HFF-Myc (cell line): Measurements from ENCODE around the gene SENP5.

Experiments
- DNase-seq: peaks from one replicate; pipeline ENCODE4 v3.0.0-alpha.2; 2011; ENCODE audit warnings: low read depth; ENCODE audit errors: extremely low read depth
- H3K4me3 ChIP-seq: replicated peaks from 2 replicates; pipeline ENCODE4 v1.5.1; 2011; ENCODE audit warnings: low read depth, mild to moderate bottlenecking, control low read depth, low read length
- TF ChIP-seq, protein P1 (sequence below): IDR thresholded peaks from 2 replicates; pipeline ENCODE4 v1.5.1; 2012; ENCODE audit warnings: mild to moderate bottlenecking, low read depth, low read length, control low read depth; ENCODE audit errors: missing control alignments

Gene SENP5

DNA sequence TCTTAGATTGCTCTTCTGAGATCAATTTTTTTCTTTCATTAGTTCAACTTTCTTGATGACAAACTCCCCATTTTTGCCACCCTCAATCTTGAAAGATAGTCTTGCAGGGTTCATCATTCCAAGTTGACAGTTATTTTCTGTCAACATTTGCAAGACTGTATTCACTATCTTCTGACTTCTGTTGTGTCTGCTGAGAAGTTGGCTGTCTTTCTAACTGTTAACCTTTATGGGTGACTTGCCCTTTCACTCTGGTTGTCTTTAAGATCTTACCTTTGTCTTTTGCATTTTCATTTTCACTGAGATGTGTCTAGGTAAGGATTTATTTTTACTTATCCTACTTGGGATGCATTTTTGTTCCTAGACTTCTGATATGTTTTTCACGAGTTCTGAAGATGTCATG, 115.5 kb downstream of the SENP5 start:
- no peak for DNase-seq
- TF ChIP-seq, protein P1, sequence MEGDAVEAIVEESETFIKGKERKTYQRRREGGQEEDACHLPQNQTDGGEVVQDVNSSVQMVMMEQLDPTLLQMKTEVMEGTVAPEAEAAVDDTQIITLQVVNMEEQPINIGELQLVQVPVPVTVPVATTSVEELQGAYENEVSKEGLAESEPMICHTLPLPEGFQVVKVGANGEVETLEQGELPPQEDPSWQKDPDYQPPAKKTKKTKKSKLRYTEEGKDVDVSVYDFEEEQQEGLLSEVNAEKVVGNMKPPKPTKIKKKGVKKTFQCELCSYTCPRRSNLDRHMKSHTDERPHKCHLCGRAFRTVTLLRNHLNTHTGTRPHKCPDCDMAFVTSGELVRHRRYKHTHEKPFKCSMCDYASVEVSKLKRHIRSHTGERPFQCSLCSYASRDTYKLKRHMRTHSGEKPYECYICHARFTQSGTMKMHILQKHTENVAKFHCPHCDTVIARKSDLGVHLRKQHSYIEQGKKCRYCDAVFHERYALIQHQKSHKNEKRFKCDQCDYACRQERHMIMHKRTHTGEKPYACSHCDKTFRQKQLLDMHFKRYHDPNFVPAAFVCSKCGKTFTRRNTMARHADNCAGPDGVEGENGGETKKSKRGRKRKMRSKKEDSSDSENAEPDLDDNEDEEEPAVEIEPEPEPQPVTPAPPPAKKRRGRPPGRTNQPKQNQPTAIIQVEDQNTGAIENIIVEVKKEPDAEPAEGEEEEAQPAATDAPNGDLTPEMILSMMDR: no peak
- H3K4me3 ChIP-seq: no peak overlapping the region
